Thymus (tissue), 11 donors: ENCODE measurements around the gene SH3PXD2B. TPM values are rescaled to one million over a fixed set of nuclear protein-coding genes. Genes with fewer than 3 reads are reported as not detected.
"Not testable (repeated sequence)": the region's sequence is repeated elsewhere in the genome, so short reads cannot be mapped to it uniquely, and the experiment has no call there.

Source experiments
- DNase-seq, 9 donors: peaks; one replicate each; pipeline ENCODE4 v3.0.0-alpha.2; 2013; ENCODE audit warnings: low spot score in 9 of 9, low read depth in 6 of 9, missing footprints in 1 of 9
- H3K27ac ChIP-seq, 2 donors: one replicate each; pipeline ENCODE4 v1.5.1; 2013; ENCODE audit warnings: control low read depth in 1 of 2, low read depth in 1 of 2, low read length in 1 of 2, mild to moderate bottlenecking in 1 of 2, moderate library complexity in 1 of 2
- H3K27me3 ChIP-seq, 2 donors: one replicate each; pipeline ENCODE4 v1.5.1; 2013; ENCODE audit warnings: low read length in 1 of 2; ENCODE audit not compliant: control insufficient read depth in 2 of 2, insufficient read depth in 1 of 2
- H3K36me3 ChIP-seq, 2 donors: one replicate each; pipeline ENCODE4 v1.5.1; 2013; ENCODE audit warnings: low read length in 1 of 2, mild to moderate bottlenecking in 1 of 2, moderate library complexity in 1 of 2; ENCODE audit not compliant: control insufficient read depth in 2 of 2, insufficient read depth in 2 of 2
- H3K4me1 ChIP-seq, 2 donors: one replicate each; pipeline ENCODE4 v1.5.1; 2013; ENCODE audit warnings: low read length in 2 of 2; ENCODE audit not compliant: control insufficient read depth in 2 of 2, insufficient read depth in 2 of 2
- H3K4me3 ChIP-seq, 2 donors: one replicate each; pipeline ENCODE4 v1.5.1; 2013; ENCODE audit warnings: low read length in 2 of 2, control low read depth in 1 of 2, mild to moderate bottlenecking in 1 of 2
- H3K9me3 ChIP-seq, 2 donors: one replicate each; pipeline ENCODE4 v1.5.1; 2013; ENCODE audit warnings: low read length in 1 of 2, mild to moderate bottlenecking in 1 of 2; ENCODE audit not compliant: control insufficient read depth in 2 of 2, insufficient read depth in 1 of 2
- WGBS: extraction: QIAGEN DNeasy Blood & Tissue Kit; methylation state at CpG from one replicate; pipeline ENCODE4 v1.1.7; 2013; 5-methylcytosine and 5-hydroxymethylcytosine counted together
- polyA plus RNA-seq: library from polyadenylated mRNA; stranded (reverse); fragments of 200-250 nt; gene quantifications from one replicate; pipeline ENCODE4 v1.2.3, GENCODE V29; 2013
- total RNA-seq: library from RNA; stranded (reverse); fragments of 120-200 nt; gene quantifications from one replicate; pipeline ENCODE4 v1.2.4, GENCODE V29; 2013
- donor health status: healthy.

Gene SH3PXD2B
- total and polyA plus RNA-seq, 2 donors: 3.2 to 7.3 TPM

GRCh38 chr5:172342918-172343317 lies 111.4 kb downstream of the SH3PXD2B start:
- no peaks in the 10 kb centered on the region for H3K9me3 ChIP-seq
- no peaks in the 10 kb centered on the region for H3K27me3 ChIP-seq
- DNase-seq: no peak
- H3K4me1 ChIP-seq: peaks cover 0 to 8% of the 10 kb centered on the region in 2 donors
- H3K4me3 ChIP-seq: no peak overlapping the region
- no peaks in the 10 kb centered on the region for H3K36me3 ChIP-seq
- H3K27ac ChIP-seq: no peak overlapping the region
- WGBS: 98% methylated on average over 7 of the region's 7 CpGs

DNA sequence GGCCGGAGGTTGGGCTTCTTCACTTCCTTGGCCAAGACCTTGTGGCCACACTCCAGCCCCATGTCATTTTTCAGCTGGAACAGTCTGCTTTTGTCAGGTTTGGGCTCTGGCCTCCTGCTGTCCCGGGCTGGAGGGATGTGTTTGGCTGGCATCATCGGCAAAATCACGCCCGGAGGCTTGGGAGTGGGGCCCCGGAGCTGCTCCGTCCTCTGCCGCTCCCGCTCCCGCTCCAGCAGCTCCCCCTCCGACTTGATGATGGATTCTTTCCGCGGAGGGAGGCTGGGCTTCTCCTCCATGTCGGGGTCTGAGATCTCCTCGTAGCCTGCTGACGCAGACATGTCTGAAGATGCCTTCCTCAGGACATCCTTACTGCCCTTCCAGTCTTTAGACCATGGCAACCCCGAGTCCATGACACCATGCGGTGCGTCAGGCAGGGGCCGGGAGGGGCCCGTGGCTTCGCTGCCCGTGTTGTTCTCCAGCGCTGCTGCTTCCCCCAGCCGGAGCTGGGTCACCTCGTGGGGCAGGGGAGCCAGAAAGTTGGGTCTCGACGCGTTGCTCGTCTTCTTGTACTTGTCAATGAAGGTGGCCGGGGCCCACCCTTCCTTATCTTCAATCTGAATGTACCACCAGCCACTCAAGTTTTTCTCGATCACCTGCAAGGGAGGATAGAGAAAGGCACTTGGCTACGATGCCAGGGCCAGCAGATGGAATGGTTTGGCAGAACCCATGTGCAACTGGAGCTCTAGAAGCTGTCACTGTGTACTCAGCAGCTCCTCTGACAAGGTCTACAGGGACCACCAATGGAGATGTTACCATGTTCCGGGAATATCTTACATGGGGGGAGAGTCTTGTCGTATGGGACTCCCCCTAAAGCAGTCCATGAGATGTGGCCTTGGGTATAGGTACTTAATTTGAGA lies 114.8 kb downstream of the SH3PXD2B start:
- H3K27ac ChIP-seq: no peak overlapping the region
- no peaks in the 10 kb centered on the region for H3K4me1 ChIP-seq
- H3K27me3 ChIP-seq: no peaks in the 10 kb centered on the region
- H3K36me3 ChIP-seq: no peaks in the 10 kb centered on the region
- no peak overlapping the region for H3K4me3 ChIP-seq
- DNase-seq: no peak
- 96% methylated on average over 35 of the region's 35 CpGs for WGBS
- H3K9me3 ChIP-seq: no peaks in the 10 kb centered on the region

DNA sequence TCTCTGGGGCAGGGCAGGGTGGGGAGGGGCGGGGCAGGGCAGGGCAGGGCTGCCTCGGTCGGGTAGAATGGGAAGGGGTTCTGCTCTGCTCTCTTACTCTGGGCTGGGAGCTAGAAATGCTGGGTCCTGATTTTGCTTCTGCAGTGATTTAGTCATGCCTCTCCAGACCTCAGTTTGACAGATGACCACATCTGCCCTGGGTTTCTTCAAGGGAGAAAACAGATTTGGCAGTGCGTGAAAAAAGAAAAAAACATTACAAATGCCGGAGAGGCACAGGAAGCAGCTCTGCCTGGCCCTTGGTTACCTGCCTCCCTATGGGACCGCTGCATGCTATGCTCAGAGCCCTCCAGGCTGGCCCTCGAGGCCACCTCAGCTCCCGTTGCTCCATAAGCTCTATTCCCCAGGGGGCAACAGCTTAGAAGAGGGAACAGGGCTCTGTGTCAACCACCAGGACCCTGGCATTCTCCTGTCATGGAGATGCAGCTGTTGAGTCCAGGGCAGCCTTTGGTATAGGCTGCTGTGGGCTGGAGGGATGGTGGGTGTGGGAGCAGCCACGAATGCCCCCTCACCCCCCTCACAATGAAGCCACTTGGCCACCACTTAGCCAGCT lies 117.5 kb downstream of the SH3PXD2B start:
- Histone ChIP-seq H3K27ac (no peak overlapping the region), H3K9me3 (no peaks in the 10 kb centered on the region), H3K4me1 (no peaks in the 10 kb centered on the region), H3K27me3 (no peaks in the 10 kb centered on the region), H3K4me3 (no peak overlapping the region), H3K36me3 (no peaks in the 10 kb centered on the region)
- WGBS: 96% methylated on average over 9 of the region's 9 CpGs
- DNase-seq: no peak

DNA sequence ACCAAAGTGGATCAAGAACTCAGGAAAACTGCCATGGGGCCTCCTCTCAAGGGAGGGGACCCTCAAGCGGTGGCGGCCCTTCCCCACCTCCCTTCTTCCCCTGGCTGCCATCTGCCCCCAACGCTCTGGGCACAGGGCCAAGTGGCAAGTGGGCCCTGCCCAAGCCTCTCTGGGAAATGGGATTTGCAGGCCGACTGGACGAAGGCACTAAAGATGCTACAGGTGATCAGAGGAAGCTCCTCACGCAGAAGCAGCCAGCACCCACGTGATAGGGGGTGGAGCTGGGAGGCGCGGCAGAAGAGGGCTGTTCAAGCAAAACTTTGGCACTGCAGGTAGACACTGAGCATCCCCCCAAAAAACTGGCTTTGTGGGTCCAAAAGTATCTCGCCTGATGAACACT lies 118.1 kb downstream of the SH3PXD2B start:
- Histone ChIP-seq H3K4me1 (no peaks in the 10 kb centered on the region), H3K27ac (no peak overlapping the region), H3K9me3 (no peaks in the 10 kb centered on the region), H3K4me3 (no peak overlapping the region), H3K36me3 (no peaks in the 10 kb centered on the region), H3K27me3 (no peaks in the 10 kb centered on the region)
- WGBS: 82% methylated on average over 10 of the region's 10 CpGs
- DNase-seq: no peak

DNA sequence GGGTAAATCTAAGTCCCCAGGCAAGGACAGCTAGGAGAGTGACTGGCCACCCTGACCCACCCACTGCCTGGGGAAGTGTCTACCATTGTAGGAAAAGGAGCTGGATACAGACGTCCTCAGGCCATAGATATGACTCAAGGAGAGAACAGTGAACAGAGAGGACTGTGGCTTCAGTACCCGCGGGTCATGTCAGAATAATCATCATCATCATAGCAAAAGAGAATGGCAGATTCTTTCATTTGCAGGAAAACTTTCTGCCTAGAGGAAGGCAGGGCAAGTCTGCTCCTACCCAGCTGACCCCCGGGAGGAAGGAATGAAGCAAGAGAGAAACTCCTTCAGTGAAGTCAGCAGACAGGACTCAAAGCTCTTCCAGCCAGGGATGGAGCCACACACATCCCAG lies 118.6 kb downstream of the SH3PXD2B start:
- Histone ChIP-seq H3K27ac (no peak overlapping the region), H3K36me3 (no peaks in the 10 kb centered on the region), H3K4me1 (no peaks in the 10 kb centered on the region), H3K9me3 (no peaks in the 10 kb centered on the region), H3K4me3 (no peak overlapping the region), H3K27me3 (no peaks in the 10 kb centered on the region)
- WGBS: 92% methylated on average over 4 of the region's 4 CpGs
- DNase-seq: no peak

DNA sequence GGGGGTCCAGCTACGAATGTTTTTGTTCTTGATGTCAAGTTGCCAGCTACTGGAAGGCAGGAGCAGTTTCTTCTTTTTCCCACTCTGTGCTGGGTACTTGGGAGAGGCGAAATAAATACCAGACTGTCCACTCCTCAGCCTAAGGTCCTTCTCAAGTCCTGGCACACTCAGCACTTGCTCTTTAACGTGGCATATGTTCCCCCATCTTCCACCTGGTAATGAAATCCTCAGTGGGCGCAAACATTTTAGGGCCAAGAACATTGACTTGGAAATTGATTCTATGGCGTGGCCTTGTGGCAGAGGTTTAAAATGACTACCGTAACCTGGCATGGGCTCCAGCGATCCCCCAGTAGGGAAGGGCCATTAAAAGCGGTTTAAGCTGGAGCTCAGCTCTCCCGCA lies 119.7 kb downstream of the SH3PXD2B start:
- no peaks in the 10 kb centered on the region for H3K9me3 ChIP-seq
- no peaks in the 10 kb centered on the region for H3K4me1 ChIP-seq
- DNase-seq: no peak
- H3K27me3 ChIP-seq: no peaks in the 10 kb centered on the region
- H3K4me3 ChIP-seq: no peak overlapping the region
- H3K27ac ChIP-seq: no peak overlapping the region
- no peaks in the 10 kb centered on the region for H3K36me3 ChIP-seq
- WGBS: 97% methylated on average over 9 of the region's 9 CpGs

GRCh38 chr5:172334196-172334595 lies 120.1 kb downstream of the SH3PXD2B start:
- H3K4me1 ChIP-seq: no peaks in the 10 kb centered on the region
- H3K4me3 ChIP-seq: no peak overlapping the region
- WGBS: 95% methylated on average over 8 of the region's 8 CpGs
- H3K27ac ChIP-seq: no peak overlapping the region
- no peaks in the 10 kb centered on the region for H3K9me3 ChIP-seq
- no peak for DNase-seq
- H3K27me3 ChIP-seq: no peaks in the 10 kb centered on the region
- H3K36me3 ChIP-seq: no peaks in the 10 kb centered on the region

DNA sequence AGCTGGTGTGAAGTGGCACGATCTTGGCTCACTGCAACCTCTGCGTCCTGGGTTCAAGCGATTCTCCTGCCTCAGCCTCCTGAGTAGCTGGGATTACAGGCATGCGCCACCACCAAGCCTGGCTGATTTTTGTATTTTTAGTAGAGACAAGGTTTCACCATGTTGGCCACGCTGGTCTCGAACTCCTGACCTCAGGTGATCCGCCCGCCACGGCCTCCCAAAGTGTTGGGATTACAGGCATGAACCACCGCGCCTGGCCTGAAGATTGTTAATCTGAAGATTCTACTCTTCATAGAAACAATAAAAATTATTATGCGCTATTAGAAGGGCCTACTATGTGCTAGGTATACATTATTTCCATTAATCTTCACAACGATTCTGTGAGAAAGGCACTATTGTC lies 127.4 kb downstream of the SH3PXD2B start:
- H3K36me3 ChIP-seq, H3K27me3 ChIP-seq, H3K4me3 ChIP-seq, H3K27ac ChIP-seq, DNase-seq, H3K9me3 ChIP-seq, H3K4me1 ChIP-seq: not testable (repeated sequence)
- 90% methylated on average over 13 of the region's 13 CpGs for WGBS

GRCh38 chr5:172325452-172325851 lies 128.9 kb downstream of the SH3PXD2B start:
- no peaks in the 10 kb centered on the region for H3K36me3 ChIP-seq
- H3K4me1 ChIP-seq: no peaks in the 10 kb centered on the region
- no peaks in the 10 kb centered on the region for H3K9me3 ChIP-seq
- H3K27me3 ChIP-seq: no peaks in the 10 kb centered on the region
- H3K4me3 ChIP-seq: no peak overlapping the region
- no peak overlapping the region for H3K27ac ChIP-seq
- no peak for DNase-seq
- 97% methylated on average over 9 of the region's 9 CpGs for WGBS
